ENCODE data around the gene MAMLD1. TPM values are rescaled to one million over a fixed set of nuclear protein-coding genes. Genes with fewer than 3 reads are reported as not detected.

MAMLD1 gene
- total RNA-seq, 1 experiment from 2014 or later, result 3.2 TPM

GRCh38 chrX:150408561-150408960 lies 45.4 kb downstream of the MAMLD1 start:
- Histone ChIP-seq H3K9me3 (ENCODE audit: low read depth, low read length, poor library complexity, severe bottlenecking) (no peaks in the 10 kb centered on the region), H3K27ac (ENCODE audit: low read depth, low read length, poor library complexity, severe bottlenecking) (no peak overlapping the region), H3K4me3 (ENCODE audit: low read depth, low read length, poor library complexity, severe bottlenecking) (no peak overlapping the region), H3K27me3 (replicated peaks; ENCODE audit: insufficient read depth, low read depth, low read length, poor library complexity) (no peaks in the 10 kb centered on the region), H3K4me1 (ENCODE audit: insufficient read depth, low read length, poor library complexity, severe bottlenecking) (no peaks in the 10 kb centered on the region), H3K36me3 (ENCODE audit: insufficient read depth, low read length, poor library complexity, severe bottlenecking) (no peaks in the 10 kb centered on the region)
- ChIA-PET CTCF (no interaction called here), POLR2A (ENCODE audit: low non-redundant PET) (no interaction called here)
- no TSS peak for BruUV-seq (replicated peaks)
- DNase-seq (ENCODE audit: low spot score), result no peak
- intact Hi-C loops (cut with micrococcal nuclease; ENCODE audit: unreplicated experiment), result no loop called here
- TF ChIP-seq EZH2 (IDR thresholded peaks at IDR 0.05; ENCODE audit: borderline replicate concordance, low read depth, low read length, poor library complexity, severe bottlenecking), result no peak
- TF ChIP-seq, protein P1, sequence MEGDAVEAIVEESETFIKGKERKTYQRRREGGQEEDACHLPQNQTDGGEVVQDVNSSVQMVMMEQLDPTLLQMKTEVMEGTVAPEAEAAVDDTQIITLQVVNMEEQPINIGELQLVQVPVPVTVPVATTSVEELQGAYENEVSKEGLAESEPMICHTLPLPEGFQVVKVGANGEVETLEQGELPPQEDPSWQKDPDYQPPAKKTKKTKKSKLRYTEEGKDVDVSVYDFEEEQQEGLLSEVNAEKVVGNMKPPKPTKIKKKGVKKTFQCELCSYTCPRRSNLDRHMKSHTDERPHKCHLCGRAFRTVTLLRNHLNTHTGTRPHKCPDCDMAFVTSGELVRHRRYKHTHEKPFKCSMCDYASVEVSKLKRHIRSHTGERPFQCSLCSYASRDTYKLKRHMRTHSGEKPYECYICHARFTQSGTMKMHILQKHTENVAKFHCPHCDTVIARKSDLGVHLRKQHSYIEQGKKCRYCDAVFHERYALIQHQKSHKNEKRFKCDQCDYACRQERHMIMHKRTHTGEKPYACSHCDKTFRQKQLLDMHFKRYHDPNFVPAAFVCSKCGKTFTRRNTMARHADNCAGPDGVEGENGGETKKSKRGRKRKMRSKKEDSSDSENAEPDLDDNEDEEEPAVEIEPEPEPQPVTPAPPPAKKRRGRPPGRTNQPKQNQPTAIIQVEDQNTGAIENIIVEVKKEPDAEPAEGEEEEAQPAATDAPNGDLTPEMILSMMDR (conservative IDR thresholded peaks at IDR 0.05; ENCODE audit: low read depth, low read length), result no peak

DNA sequence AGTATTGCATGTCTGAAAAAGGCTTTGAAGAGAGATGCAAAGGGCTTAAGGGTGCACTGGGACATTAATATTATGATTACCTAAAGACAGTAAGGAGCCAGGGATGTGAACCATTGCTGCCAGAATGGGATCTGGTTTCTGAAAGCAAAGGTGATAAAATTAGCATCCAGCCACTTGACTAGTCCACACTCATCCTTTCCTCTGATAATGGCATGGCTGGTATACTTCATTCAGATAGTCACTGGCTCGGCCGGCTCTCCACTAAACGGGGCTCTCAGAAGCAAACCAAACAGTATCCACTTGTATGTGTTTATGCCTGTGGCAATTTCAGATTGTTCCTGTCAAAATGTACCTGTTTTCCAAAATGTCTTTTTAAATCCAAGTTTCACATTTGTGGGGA lies 46.4 kb downstream of the MAMLD1 start:
- Histone ChIP-seq H3K4me1 (ENCODE audit: insufficient read depth, low read length, poor library complexity, severe bottlenecking) (no peaks in the 10 kb centered on the region), H3K36me3 (ENCODE audit: insufficient read depth, low read length, poor library complexity, severe bottlenecking) (no peaks in the 10 kb centered on the region), H3K9me3 (ENCODE audit: low read depth, low read length, poor library complexity, severe bottlenecking) (no peaks in the 10 kb centered on the region), H3K27ac (ENCODE audit: low read depth, low read length, poor library complexity, severe bottlenecking) (no peak overlapping the region), H3K27me3 (replicated peaks; ENCODE audit: insufficient read depth, low read depth, low read length, poor library complexity) (no peaks in the 10 kb centered on the region), H3K4me3 (ENCODE audit: low read depth, low read length, poor library complexity, severe bottlenecking) (no peak overlapping the region)
- CTCF ChIA-PET, result no interaction called here
- intact Hi-C loops (cut with micrococcal nuclease; ENCODE audit: unreplicated experiment), result no loop called here
- POLR2A ChIA-PET (ENCODE audit: low non-redundant PET), result no interaction called here
- no TSS peak for BruUV-seq (replicated peaks)
- TF ChIP-seq, protein P1 (conservative IDR thresholded peaks at IDR 0.05; ENCODE audit: low read depth, low read length), result no peak
- no peak for TF ChIP-seq EZH2 (IDR thresholded peaks at IDR 0.05; ENCODE audit: borderline replicate concordance, low read depth, low read length, poor library complexity, severe bottlenecking)
- no peak for DNase-seq (ENCODE audit: low spot score)

DNA sequence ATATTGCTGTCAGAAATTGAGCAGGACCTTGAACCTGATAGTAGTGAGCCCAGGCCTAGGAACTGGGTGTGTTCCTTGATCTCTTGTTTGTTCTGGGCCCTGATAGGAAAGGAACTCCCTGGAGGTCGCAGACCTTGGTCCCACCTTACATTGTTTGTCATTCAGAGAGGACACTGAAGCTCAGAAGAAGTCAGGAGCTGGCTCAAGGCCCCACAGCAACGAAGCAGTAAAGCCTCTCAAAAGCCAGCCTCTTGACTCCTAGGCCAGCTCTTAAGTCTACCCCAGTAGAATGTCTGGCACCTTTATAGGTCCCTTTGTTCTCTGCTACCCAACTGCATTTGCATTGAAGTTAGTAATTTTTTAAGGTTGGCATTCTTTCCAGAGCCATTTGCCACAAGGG lies 46.8 kb downstream of the MAMLD1 start:
- BruUV-seq (replicated peaks), result no TSS peak
- intact Hi-C loops (cut with micrococcal nuclease; ENCODE audit: unreplicated experiment), result no loop called here
- no peaks in the 10 kb centered on the region for H3K4me1 ChIP-seq (ENCODE audit: insufficient read depth, low read length, poor library complexity, severe bottlenecking)
- DNase-seq (ENCODE audit: low spot score), result no peak
- ChIA-PET POLR2A (ENCODE audit: low non-redundant PET) (no interaction called here), CTCF (no interaction called here)
- no peak overlapping the region for H3K4me3 ChIP-seq (ENCODE audit: low read depth, low read length, poor library complexity, severe bottlenecking)
- TF ChIP-seq EZH2 (IDR thresholded peaks at IDR 0.05; ENCODE audit: borderline replicate concordance, low read depth, low read length, poor library complexity, severe bottlenecking), result no peak
- TF ChIP-seq, protein P1 (conservative IDR thresholded peaks at IDR 0.05; ENCODE audit: low read depth, low read length), result no peak
- H3K36me3 ChIP-seq (ENCODE audit: insufficient read depth, low read length, poor library complexity, severe bottlenecking), result no peaks in the 10 kb centered on the region
- no peak overlapping the region for H3K27ac ChIP-seq (ENCODE audit: low read depth, low read length, poor library complexity, severe bottlenecking)
- no peaks in the 10 kb centered on the region for H3K9me3 ChIP-seq (ENCODE audit: low read depth, low read length, poor library complexity, severe bottlenecking)
- no peaks in the 10 kb centered on the region for H3K27me3 ChIP-seq (replicated peaks; ENCODE audit: insufficient read depth, low read depth, low read length, poor library complexity)
